ENCODE measurements around the gene ETFRF1.

ETFRF1 gene

GRCh38 chr12:25208554-25208953 lies 13.5 kb downstream of the ETFRF1 start:
- no peaks in the 10 kb centered on the region for H3K79me2 ChIP-seq (ENCODE audit: low read length)
- H4K20me1 ChIP-seq (ENCODE audit: insufficient read depth, low read length), result no peaks in the 10 kb centered on the region; the same call in 1 of the 2 replicates
- H2AFZ ChIP-seq (ENCODE audit: low read length), result no peak overlapping the region
- H3F3A ChIP-seq (ENCODE audit: insufficient read depth, low read length), result no peaks in the 10 kb centered on the region
- H3K9me2 ChIP-seq (replicated peaks; ENCODE audit: insufficient read depth, low read length), result no peaks in the 10 kb centered on the region
- no peaks in the 10 kb centered on the region for H3K4me1 ChIP-seq (ENCODE audit: low read length)
- peaks cover 5% of the 10 kb centered on the region; the same call in 1 of the 2 replicates for H3K36me3 ChIP-seq (replicated peaks; ENCODE audit: insufficient read depth, low read length)
- no peak overlapping the region for H3K4me2 ChIP-seq (ENCODE audit: low read depth, low read length)
- no peaks in the 10 kb centered on the region for H3K27me3 ChIP-seq (replicated peaks; ENCODE audit: insufficient read depth, low read length)
- no peak overlapping the region for H3K4me3 ChIP-seq (ENCODE audit: low read length)
- no peak for DNase-seq
- TF ChIP-seq EZH2 (optimal IDR thresholded peaks at IDR 0.05; ENCODE audit: low read depth, low read length), result no peak
- TF ChIP-seq EZH2phosphoT487 (IDR thresholded peaks at IDR 0.05; ENCODE audit: low read length), result no peak
- no peak for TF ChIP-seq CTCF (IDR thresholded peaks at IDR 0.05; ENCODE audit: low read length)
- H3K9ac ChIP-seq (ENCODE audit: low read length), result no peak overlapping the region
- H3K27ac ChIP-seq (ENCODE audit: low read length), result no peak overlapping the region
- H3K9me3 ChIP-seq (replicated peaks; ENCODE audit: insufficient read depth, low read length), result no peaks in the 10 kb centered on the region

- H3K9me3 ChIP-seq (replicated peaks; ENCODE audit: insufficient read depth, low read length), result no peaks in the 10 kb centered on the region
- no peaks in the 10 kb centered on the region for H3F3A ChIP-seq (ENCODE audit: insufficient read depth, low read length)
- H3K36me3 ChIP-seq (replicated peaks; ENCODE audit: insufficient read depth, low read length), result no peaks in the 10 kb centered on the region; the same call in 1 of the 2 replicates
- H4K20me1 ChIP-seq (ENCODE audit: insufficient read depth, low read length), result no peaks in the 10 kb centered on the region; the same call in 1 of the 2 replicates
- no peak overlapping the region for H3K4me3 ChIP-seq (ENCODE audit: low read length)
- H3K4me2 ChIP-seq (ENCODE audit: low read depth, low read length), result no peak overlapping the region
- no peak for TF ChIP-seq EZH2phosphoT487 (IDR thresholded peaks at IDR 0.05; ENCODE audit: low read length)
- TF ChIP-seq CTCF (IDR thresholded peaks at IDR 0.05; ENCODE audit: low read length), result no peak
- no peak for TF ChIP-seq EZH2 (optimal IDR thresholded peaks at IDR 0.05; ENCODE audit: low read depth, low read length)
- no peak overlapping the region for H3K9ac ChIP-seq (ENCODE audit: low read length)
- no peaks in the 10 kb centered on the region for H3K9me2 ChIP-seq (replicated peaks; ENCODE audit: insufficient read depth, low read length)
- H3K79me2 ChIP-seq (ENCODE audit: low read length), result 0 out of 2 replicates have a peak, but pooled peaks cover 8% of the 10 kb centered on the region
- H3K27ac ChIP-seq (ENCODE audit: low read length), result no peak overlapping the region
- no peak for DNase-seq
- H3K27me3 ChIP-seq (replicated peaks; ENCODE audit: insufficient read depth, low read length), result no peaks in the 10 kb centered on the region
- no peaks in the 10 kb centered on the region for H3K4me1 ChIP-seq (ENCODE audit: low read length)
- H2AFZ ChIP-seq (ENCODE audit: low read length), result no peak overlapping the region
Measured at GRCh38 chr12:25213338-25213737, 18.3 kb downstream of the ETFRF1 start.

- DNase-seq, result no peak
- H3K9me2 ChIP-seq (replicated peaks; ENCODE audit: insufficient read depth, low read length), result no peaks in the 10 kb centered on the region
- no peak overlapping the region for H3K4me3 ChIP-seq (ENCODE audit: low read length)
- peaks cover 5% of the 10 kb centered on the region; the same call in 1 of the 2 replicates for H3K36me3 ChIP-seq (replicated peaks; ENCODE audit: insufficient read depth, low read length)
- H2AFZ ChIP-seq (ENCODE audit: low read length), result no peak overlapping the region
- H3F3A ChIP-seq (ENCODE audit: insufficient read depth, low read length), result no peaks in the 10 kb centered on the region
- H3K27ac ChIP-seq (ENCODE audit: low read length), result no peak overlapping the region
- no peaks in the 10 kb centered on the region for H3K9me3 ChIP-seq (replicated peaks; ENCODE audit: insufficient read depth, low read length)
- H3K79me2 ChIP-seq (ENCODE audit: low read length), result peaks cover 94% of the 10 kb centered on the region
- H4K20me1 ChIP-seq (ENCODE audit: insufficient read depth, low read length), result 0 out of 2 replicates have a peak, but pooled peaks cover 10% of the 10 kb centered on the region
- TF ChIP-seq CTCF (IDR thresholded peaks at IDR 0.05; ENCODE audit: low read length) (no peak), EZH2phosphoT487 (IDR thresholded peaks at IDR 0.05; ENCODE audit: low read length) (no peak), EZH2 (optimal IDR thresholded peaks at IDR 0.05; ENCODE audit: low read depth, low read length) (no peak)
- H3K9ac ChIP-seq (ENCODE audit: low read length), result no peak overlapping the region
- no peak overlapping the region for H3K4me2 ChIP-seq (ENCODE audit: low read depth, low read length)
- H3K4me1 ChIP-seq (ENCODE audit: low read length), result no peaks in the 10 kb centered on the region
- no peaks in the 10 kb centered on the region for H3K27me3 ChIP-seq (replicated peaks; ENCODE audit: insufficient read depth, low read length)
Measured at GRCh38 chr12:25236190-25236589, 41.2 kb downstream of the ETFRF1 start.
